Tongue (tissue), 2 donors: ENCODE data around the gene FMNL3. TPM values are rescaled to one million over a fixed set of nuclear protein-coding genes. Genes with fewer than 3 reads are reported as not detected.

Experiments
- DNase-seq: peaks from one replicate; pipeline ENCODE4 v3.0.0-alpha.2; 2015
- total RNA-seq: library from RNA; depleted of rRNA; stranded (reverse); fragments of >200 nt; gene quantifications from one replicate; pipeline ENCODE4 v1.2.3, GENCODE V29; 2014

The FMNL3 gene
- total RNA-seq, 1 donor from 2014 or later: 29.4 TPM

DNA sequence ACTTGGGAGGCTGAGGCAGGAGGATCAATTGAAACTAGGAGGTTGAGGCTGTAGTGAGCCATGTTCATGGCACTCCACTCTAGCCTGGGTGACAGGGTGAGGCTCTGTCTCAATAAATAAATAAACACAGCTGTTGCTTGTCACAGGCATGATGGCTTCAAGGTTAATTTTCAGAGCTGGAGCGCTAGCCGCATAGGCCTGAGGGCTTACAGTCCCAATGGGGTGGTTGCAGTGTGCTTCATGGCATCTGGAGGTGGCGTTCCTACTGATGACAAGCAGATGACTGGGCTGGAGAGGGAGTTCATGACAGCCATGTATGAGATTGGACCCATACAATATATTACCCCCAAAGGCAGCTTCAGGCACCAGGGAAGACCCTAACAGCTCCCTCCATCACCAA is 1.6 kb upstream of the FMNL3 start:
- no peak for DNase-seq

DNA sequence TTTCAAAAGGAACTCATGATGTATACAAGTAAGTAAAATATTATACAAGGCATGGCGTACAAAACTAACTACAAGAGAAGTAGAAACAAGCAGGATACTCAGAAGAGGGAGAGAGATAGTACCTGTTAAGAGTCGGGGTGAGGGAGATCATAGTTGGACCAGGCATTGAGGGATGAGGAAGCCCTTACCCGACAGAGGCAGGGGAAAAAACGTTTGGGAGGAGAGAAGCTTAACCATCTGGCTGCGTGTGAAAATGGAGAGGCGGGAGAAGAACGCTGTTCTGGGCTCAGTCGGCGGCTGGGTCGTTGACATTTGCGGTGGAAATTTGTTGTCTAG is 575 bp upstream of the FMNL3 start:
- no peak for DNase-seq

DNA sequence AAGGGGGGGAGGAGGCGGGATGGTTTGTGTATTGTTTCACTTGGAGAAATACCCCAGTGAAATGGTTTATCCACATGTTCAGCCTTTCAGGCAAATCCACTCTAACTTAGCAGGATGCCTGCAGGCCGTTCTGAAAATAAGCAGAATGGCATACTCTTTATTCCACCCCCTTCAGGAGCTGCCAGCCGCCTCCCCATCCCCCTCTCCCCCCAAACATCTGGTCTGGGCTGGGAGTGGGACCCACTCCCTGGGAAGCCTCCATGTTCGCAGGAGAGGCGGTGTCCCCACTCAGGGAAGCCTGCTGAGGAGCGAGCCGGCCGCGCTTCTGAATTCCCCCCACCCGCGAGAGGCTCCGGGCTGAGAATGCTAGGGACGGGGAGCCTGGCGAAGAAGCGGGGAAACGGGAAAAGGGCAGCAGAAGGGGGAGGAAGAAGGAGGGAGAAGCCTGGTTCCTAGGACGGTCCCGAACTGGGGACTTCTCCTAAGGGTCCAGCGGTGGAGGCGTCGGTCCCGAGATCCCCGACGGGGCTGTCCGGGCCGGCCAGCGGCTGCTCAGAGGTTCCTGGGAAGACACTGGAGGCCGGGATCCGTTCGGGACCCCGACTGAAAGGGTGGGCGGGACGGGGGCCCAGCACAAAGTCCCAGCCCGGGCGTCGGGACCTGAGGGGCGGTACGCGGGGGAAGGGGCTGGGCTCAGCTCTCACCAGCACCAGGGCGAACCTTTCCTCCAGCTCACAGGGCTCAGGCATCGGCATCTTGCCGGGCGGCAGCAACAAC is 666 bp downstream of the FMNL3 start:
- peak; percentile 80 for DNase-seq

- peak; percentile 67 for DNase-seq
Measured at GRCh38 chr12:49705479-49706134, 1.6 kb downstream of the FMNL3 start.

DNA sequence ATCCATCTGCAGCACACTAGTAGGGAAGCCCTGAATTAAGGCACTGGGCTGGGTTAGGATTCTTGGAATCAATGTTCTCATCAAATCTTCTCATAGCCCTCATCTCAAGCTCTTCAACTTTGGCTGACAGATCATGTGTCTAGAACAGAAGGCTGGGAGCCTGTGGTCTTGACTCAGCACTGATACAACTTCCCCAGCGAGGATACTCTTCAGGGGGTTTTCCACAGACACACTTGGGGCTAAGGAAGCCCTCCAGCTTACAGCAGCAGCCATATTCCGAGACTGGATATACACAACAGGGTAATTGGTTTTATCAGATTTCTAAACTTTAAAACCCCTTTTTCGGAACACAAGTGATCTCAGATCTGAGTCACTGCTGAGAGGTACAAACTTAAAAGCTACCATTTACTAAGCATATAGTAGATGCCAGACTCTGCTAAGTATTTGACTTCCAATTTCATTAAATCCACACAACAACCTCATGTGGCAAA is 3.5 kb downstream of the FMNL3 start:
- DNase-seq: peak; percentile 32

GRCh38 chr12:49702676-49703215 is 4.5 kb downstream of the FMNL3 start:
- peak; percentile 85 for DNase-seq

DNA sequence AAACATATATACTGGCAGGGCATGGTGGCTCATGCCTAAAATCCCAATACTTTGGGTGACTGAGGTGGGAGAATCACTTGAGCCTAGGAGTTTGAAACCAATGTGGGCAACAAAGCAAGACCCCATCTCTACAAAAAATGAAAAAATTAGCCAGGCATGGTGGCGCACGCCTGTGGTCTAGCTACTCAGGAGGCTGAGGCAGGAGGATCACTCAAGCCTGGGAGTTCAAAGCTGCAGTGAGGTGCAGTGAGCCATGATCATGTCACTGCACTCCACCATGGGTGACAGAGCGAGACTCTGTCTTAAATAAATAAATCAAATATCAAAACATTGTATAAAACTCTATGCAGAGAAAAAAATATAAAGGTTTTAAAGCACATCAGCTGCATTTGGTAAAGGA is 5.2 kb downstream of the FMNL3 start:
- DNase-seq: no peak

- DNase-seq: peak; percentile 64
Measured at GRCh38 chr12:49698619-49699545, 8.3 kb downstream of the FMNL3 start.

DNA sequence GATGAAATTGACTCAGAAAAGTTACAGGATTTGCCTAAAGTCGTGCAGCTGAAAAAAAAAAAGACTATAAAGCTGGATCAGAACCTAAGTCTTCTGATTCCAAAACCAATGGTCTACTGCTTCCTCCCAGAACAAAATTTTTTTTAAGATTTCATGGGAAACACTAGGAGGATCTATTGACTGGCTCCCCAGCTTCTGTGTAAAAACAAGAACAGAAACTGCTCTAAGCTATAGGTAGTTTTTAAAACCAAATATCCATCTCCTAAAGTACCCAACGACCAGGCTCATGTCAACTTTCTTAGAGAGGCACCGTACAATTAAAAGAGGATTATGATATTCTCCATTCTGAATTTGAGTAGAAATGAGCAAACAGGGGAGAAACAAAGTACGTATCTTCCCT is 9.4 kb downstream of the FMNL3 start:
- DNase-seq: no peak

DNA sequence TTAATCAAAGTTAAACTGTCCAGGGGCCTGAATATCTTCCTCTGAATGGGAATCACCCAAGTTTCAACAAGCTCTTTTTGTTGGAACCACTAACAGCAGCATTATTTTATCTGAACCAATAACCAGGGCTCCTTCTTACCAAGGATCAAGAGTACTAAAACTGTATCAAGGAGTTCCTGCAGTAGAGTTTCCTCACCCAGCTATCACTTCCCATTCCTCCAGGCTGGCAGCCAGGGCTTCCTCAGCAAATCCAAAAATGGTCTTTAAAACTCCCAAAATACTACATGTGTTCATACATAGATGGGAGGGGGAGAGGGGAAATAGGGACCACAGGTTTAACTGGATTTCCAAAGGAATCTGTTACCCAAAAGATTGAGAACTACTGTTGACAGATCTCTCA is 10.5 kb downstream of the FMNL3 start:
- no peak for DNase-seq

- no peak for DNase-seq
Measured at GRCh38 chr12:49693931-49694444, 13.2 kb downstream of the FMNL3 start.

DNA sequence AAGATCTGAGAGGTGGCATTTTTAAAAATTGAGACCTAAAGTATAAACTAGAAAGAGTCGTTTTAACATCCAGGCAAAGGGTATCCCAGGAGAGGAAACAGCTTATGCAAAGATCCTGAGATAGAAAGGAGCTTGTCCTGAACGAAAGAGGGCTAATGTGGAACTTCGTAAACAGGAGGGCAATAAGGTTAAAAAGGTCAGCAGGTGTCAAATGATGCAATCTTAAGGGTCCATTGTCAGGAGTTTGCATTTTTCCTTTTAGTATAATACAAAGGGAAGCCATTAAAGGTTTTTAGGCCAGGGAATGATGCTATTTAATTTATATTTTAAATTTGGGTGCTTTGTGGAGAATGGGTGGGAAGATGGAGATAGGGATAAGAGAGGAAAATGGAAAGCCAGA is 14.4 kb downstream of the FMNL3 start:
- no peak for DNase-seq

DNA sequence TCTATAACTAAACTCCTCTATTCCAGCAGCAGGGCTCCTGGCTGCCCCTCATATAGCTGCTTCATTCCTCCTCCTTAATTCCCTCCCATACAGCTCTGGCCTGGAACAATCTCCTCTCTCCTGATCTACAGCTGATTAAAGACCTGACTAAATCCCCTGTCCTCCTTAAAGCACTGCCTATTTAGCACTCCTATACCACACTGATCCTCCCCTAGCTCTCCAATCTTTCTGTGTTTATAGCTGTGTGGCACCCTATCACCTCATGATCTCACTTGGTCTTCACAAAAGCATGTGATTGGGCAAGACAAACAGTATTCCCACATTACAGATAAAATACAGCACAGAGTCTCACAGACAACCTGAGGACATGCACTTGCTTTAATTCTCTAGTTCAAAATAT is 17.4 kb downstream of the FMNL3 start:
- DNase-seq: no peak

GRCh38 chr12:49689237-49689636 is 18.0 kb downstream of the FMNL3 start:
- DNase-seq: no peak

DNA sequence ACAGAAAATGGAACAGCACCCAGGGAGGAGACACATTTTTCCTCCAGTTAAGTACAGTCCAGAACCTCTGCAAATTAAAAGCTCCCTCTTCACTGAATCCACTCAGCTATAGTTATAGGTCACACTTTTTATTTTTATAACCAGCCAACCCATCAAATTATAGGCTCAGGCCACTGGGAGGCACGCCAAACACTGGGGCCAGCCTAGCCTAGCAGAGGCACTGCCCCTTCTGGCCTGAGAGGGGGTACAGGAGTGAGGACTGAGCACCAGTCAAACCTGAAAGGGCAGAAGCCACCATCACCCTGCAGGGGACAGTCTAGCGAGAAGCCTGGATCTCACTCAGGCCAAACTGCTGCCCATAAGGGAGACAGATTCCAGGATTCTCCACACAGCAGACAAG is 19.3 kb downstream of the FMNL3 start:
- no peak for DNase-seq

DNA sequence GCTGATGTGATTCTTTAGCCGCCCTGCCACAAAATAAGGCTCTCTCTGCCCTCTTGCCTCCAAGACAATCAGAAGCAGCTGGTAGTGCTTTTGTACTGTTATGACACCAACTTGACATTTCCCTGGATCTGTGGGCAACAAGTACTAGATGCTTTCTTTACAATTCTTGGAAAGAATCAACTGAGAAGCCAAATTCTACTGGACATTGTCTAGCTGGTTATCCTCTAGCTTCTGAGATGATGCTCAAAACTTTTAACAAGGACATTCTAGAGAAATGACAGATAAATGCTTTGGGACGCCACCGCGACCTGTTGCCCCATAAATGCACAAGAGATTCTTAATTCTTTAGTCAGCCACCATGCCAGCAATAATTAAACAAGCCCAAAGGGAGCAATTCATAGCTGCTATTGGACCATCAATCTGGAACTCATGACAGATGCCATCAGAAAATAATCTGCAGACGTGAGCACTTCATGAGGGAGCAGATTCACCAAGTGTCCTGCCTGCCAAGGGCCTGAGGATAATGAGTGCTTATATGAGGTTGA is 22.8 kb downstream of the FMNL3 start:
- DNase-seq: no peak

GRCh38 chr12:49683599-49684309 is 23.5 kb downstream of the FMNL3 start:
- DNase-seq: no peak

DNA sequence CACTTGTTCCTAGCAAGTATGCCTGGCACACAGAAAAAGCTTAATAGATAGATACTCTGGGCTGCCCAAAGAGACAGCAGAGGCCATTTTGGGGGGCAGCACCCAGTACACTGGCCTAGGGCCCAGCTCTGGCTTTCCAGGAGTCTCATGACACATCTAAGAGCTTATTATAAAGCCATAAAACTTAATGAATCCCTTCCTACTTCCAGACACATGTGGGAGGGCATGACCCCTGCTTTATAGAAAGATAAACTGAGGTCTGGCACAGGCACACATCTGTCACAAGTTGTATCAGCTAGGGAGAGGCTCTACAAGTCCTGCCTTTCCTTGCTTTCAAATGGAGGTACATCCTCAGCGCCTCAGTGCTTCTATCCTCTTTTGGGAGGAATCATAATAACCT is 27.1 kb downstream of the FMNL3 start:
- no peak for DNase-seq

DNA sequence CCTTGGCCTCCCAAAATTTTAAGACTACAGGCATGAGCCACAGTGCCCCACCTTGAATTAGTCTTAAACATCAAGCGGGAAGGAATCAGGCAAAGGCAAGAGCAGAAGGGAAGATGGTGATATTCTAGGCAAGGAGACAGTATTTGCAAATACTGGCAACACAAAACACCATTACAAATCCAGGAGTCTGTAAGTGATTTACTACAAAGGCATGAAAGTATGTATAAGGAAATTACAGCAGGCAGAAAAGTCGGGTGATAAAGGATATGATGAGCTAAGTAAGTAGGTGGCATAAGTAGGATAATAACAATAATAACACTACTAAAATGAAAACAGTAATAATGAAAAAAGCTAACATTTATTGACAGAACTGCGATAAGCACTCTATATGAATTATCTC is 28.5 kb downstream of the FMNL3 start:
- DNase-seq: no peak

DNA sequence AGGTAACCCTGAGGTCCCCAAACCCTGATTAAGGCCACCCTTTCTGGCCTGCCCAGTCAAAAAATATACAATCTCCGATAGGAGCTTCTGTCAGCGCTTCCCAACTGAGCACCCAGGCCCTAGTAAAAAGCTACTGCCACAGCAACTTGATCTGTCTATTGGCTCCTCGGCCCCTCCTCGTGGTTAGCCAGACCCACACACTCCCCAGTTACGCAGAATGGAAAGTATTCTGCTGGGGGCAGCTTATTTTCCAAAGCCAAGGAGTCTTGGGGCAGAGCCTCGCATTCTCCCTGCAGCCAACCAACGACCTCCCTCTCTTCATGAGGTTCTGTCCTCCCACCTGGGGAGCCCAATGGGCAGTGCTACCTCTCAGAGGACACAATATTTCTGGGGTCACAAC is 32.1 kb downstream of the FMNL3 start:
- DNase-seq: peak; percentile 52

GRCh38 chr12:49674318-49674981 is 32.8 kb downstream of the FMNL3 start:
- peak; percentile 50 for DNase-seq
